ENCODE results near the gene GPR31. TPM values are rescaled to one million over a fixed set of nuclear protein-coding genes. Genes with fewer than 3 reads are reported as not detected.

The GPR31 gene
- not detected for total RNA-seq

GRCh38 chr6:167157863-167158262 lies at the start of gene GPR31:
TSS of gene GPR31 (minus strand) at chr6:167157980. CDS start at chr6:167157831, 149 bp downstream.

GRCh38 chr6:167122827-167123657 lies 34.7 kb downstream of the GPR31 start, which contains the start of gene CCR6:
TSS of gene CCR6 (plus strand) at chr6:167123096. CDS start at chr6:167136135, 13,039 bp downstream.

Other genes with a start within 250 kb of the GPR31 start
- gene RNASET2, start 201.4 kb downstream of the GPR31 start, total RNA-seq: 31.1 TPM
- gene CEP43, start 158.6 kb downstream of the GPR31 start, total RNA-seq: 55.4 TPM
- gene CCR6, start 34.9 kb downstream of the GPR31 start, total RNA-seq: not detected
- gene UNC93A, start 133.3 kb upstream of the GPR31 start, total RNA-seq: not detected
- gene TTLL2, start 167.1 kb upstream of the GPR31 start, total RNA-seq: not detected